ENCODE data around the gene WBP1L. TPM values are rescaled to one million over a fixed set of nuclear protein-coding genes. Genes with fewer than 3 reads are reported as not detected.
A peak's percentile ranks its signal among the peaks of the same experiment; 100 is the strongest.

WBP1L gene
- polyA plus RNA-seq, 3 donors from 2014 or later: 34.1 to 53.1 (median 35.2) TPM

GRCh38 chr10:102781090-102781920 is 37.6 kb downstream of the WBP1L start:
- DNase-seq: no peak
- H3K4me1 Mint-ChIP-seq: peaks cover 70 to 82% of the 10 kb centered on the region in 2 donors
- H3K36me3 Mint-ChIP-seq: peaks cover 0 to 9% (median 0%) of the 10 kb centered on the region in 3 donors

DNA sequence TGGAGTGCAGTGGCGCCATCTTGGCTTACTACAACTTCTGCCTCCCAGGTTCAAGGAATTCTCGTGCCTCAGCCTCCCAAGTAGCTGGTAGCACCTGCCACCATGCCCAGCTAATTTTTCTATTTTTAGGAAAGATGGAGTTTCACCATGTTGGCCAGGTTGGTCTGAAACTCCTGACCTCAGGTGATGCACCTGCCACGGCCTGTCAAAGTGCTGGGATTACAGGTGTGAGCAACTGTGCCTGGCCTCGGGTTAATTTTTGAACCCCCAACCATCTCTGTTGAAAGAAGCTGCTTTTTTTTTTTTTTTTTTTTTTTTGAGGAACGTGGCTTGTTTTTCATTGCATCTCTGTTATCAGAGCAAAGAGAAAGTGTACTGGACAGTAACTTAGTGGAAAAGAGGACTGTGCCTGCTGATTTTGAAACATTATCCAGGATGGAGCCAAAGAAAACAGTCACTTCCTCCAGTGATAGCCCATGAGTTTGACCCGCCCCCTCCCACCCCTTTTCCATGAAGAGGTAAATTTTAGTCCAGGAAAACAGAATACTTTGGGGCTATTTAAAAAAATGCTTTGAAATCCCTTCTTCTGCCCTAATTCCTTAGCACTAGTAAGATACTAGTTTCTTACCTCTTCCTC is 38.3 kb downstream of the WBP1L start:
- H3K36me3 Mint-ChIP-seq: peaks cover 0 to 9% (median 0%) of the 10 kb centered on the region in 3 donors
- no peak overlapping the region for H3K4me3 Mint-ChIP-seq
- peaks cover 0 to 2% (median 0%) of the 10 kb centered on the region in 3 donors for H3K27me3 Mint-ChIP-seq (ENCODE audit: low read depth in 3 of 3)
- H3K4me1 Mint-ChIP-seq: peaks cover 69 to 82% of the 10 kb centered on the region in 2 donors
- H3K9me3 Mint-ChIP-seq: no peaks in the 10 kb centered on the region
- H3K27ac Mint-ChIP-seq: peak overlapping the region in 2 of 6 donors; percentile 48 to 74
- DNase-seq: no peak

More at GRCh38 chr10:102781090-102781920, 37.6 kb downstream of the WBP1L start:
- Mint-ChIP-seq H3K27me3 (ENCODE audit: low read depth in 3 of 3) (peaks cover 0 to 2% (median 0%) of the 10 kb centered on the region in 3 donors), H3K4me3 (peak overlapping the region in 1 of 5 donors; percentile 24), H3K9me3 (no peaks in the 10 kb centered on the region), H3K27ac (peak overlapping the region in 5 of 6 donors; percentile 17 to 61 (median 39))

DNA sequence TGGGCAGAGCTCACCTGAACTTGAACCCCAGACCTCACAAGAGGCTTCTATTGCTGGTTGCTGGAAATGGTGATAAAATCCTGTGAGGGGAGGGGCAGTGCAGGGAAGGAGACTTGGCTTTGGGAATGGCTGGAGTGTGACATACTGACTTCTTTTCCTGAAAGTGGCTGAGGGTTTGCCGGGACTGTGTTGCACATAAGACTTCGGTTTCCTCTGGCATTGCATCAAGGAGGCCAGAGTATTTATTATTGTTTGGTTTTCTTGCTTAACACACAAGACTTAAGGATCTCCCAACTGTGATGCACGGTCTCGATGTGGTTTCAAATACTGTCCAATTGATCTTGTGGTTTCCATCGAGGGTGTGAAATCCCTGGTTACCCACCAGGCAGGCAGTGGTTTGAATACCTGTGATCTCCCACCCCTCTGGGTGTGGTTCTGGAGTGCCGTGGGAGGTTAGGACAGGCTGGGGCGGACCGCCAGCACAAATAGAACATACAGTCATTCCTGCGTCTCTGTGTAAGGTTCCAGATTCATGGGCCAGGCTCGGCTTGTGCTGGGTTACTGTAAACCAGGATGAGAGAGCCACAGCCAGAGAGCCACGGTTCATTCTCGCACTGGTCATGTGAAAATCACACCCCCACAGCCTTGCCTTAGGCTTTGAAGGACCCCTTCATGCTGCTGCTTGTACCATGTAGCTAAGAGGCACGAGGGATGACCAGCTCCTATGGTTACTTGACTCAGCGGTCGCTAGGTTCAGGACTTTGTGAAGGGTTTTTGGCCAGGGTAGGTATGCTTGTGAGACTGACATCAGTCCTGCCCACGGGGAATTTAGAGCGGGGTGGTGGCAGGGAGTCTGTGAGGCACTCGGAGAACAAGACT is 39.2 kb downstream of the WBP1L start:
- H3K27ac Mint-ChIP-seq: peak overlapping the region; percentile 48 to 75 (median 70)

DNA sequence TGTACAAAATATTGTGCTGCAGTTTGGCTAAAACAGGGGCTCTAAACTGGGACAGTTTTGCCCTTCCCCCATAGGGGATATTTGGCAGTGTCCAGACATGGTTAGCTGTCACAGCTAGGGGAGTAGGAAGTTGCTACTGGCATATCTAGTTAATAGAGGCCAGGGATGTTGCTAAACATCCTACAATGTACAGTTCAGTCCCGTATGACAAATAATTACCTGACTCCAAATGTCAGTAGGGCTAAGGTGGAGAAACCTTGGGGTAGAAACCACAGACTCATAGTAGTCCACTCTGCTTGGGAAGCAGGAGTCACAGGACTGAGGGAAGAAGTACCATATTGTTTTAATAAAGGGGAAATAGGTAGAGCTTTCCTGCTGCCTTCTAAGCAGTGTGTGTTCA is 39.8 kb downstream of the WBP1L start:
- Mint-ChIP-seq H3K9me3 (no peaks in the 10 kb centered on the region), H3K36me3 (peaks cover 0 to 9% (median 0%) of the 10 kb centered on the region in 3 donors), H3K27me3 (ENCODE audit: low read depth in 3 of 3) (peaks cover 0 to 2% (median 0%) of the 10 kb centered on the region in 3 donors), H3K27ac (peak overlapping the region; percentile 6 to 64 (median 52)), H3K4me1 (peaks cover 65 to 84% of the 10 kb centered on the region in 2 donors), H3K4me3 (peak overlapping the region in 1 of 5 donors; percentile 5)
- no peak for DNase-seq

More for the DNA sequence above, 39.2 kb downstream of the WBP1L start:
- H3K4me3 Mint-ChIP-seq: peak overlapping the region; percentile 7 to 53 (median 38)
- H3K4me1 Mint-ChIP-seq: peaks cover 68 to 86% of the 10 kb centered on the region in 2 donors
- H3K36me3 Mint-ChIP-seq: peaks cover 0 to 9% (median 0%) of the 10 kb centered on the region in 3 donors
- no peak for DNase-seq
- peaks cover 0 to 2% (median 0%) of the 10 kb centered on the region in 3 donors for H3K27me3 Mint-ChIP-seq (ENCODE audit: low read depth in 3 of 3)
- no peaks in the 10 kb centered on the region for H3K9me3 Mint-ChIP-seq

DNA sequence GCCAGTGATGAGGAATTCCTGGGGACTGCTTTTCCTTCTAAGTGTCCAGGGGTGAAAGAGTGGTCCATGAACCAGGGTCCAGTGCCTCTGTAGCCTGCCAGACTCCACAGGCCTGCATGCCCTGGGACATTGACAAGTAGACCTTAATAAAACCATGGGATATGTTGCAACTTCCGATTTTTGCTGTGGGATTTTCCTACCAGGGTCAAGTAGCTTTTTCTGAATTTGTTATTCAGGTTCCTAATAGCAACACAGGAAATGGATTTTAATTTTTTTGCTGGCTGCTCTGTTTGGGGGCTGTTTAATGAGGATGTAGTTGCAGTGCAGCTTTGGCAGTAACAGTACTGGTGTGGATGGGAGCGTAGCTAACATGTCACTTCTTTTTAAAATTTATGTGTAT is 42.1 kb downstream of the WBP1L start:
- Mint-ChIP-seq H3K27ac (peak overlapping the region; percentile 3 to 68 (median 48)), H3K9me3 (no peaks in the 10 kb centered on the region), H3K36me3 (peaks cover 4 to 7% (median 5%) of the 10 kb centered on the region in 3 donors), H3K4me1 (peaks cover 62 to 81% of the 10 kb centered on the region in 2 donors), H3K27me3 (ENCODE audit: low read depth in 3 of 3) (peaks cover 0 to 2% (median 0%) of the 10 kb centered on the region in 3 donors), H3K4me3 (no peak overlapping the region)
- DNase-seq: no peak

- no peak for DNase-seq
- peaks cover 49 to 76% of the 10 kb centered on the region in 2 donors for H3K4me1 Mint-ChIP-seq
- peaks cover 4 to 5% (median 4%) of the 10 kb centered on the region in 3 donors for H3K36me3 Mint-ChIP-seq
- peak overlapping the region in 5 of 6 donors; percentile 34 to 67 (median 41) for H3K27ac Mint-ChIP-seq
- peaks cover 0 to 2% (median 0%) of the 10 kb centered on the region in 3 donors for H3K27me3 Mint-ChIP-seq (ENCODE audit: low read depth in 3 of 3)
- no peak overlapping the region for H3K4me3 Mint-ChIP-seq
- no peaks in the 10 kb centered on the region for H3K9me3 Mint-ChIP-seq
These were observed 48.1 kb downstream of the WBP1L start for GRCh38 chr10:102791754-102792395.

DNA sequence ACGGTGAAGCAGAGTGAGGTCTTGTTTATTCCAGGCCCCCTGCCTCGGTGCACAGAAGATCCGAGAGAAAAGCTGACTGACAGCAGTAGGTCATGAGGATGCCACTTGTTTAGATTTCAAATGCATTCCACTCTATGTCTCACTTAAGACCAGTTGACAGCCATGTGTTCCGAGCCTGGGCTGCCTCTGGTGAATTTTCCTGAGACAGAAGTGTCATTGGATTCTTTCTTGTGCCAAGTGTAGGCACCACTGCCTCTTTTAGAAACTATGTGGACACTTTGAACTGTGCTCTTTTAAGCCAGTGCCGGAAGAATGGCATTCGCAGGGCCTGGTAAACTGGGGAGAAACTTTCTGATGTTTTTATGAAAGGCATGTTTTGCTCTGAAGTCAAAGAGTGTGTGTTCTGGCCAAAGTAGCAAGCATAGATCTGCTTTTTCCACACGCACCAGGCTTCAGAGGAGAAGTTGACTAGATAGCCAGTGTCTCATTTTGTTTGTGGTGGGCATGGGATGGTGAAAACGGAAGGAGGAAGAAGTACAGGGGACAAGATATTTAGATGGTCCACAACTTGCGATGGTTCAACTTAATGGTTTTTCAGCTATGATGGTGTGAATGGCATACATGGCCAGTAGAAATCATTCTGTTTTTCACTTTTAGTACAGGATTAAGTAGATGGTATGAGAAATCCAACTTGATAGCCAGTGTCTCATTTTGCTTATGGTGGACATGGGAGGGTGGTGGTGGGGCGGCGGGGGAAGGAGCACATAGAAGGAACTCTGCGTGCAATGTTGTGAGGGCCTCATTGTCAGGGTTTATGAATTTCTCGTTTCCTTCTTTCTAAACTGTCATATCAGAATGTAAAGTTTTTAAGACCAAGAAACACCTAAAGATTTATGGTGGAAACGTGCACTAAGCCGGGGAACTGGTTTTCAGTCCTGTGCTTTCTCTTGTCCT is 52.0 kb downstream of the WBP1L start:
- Mint-ChIP-seq H3K4me1 (peaks cover 51 to 75% of the 10 kb centered on the region in 2 donors), H3K27me3 (ENCODE audit: low read depth in 3 of 3) (peaks cover 0 to 2% (median 0%) of the 10 kb centered on the region in 3 donors), H3K36me3 (peaks cover 0 to 11% (median 0%) of the 10 kb centered on the region in 3 donors), H3K27ac (peak overlapping the region; percentile 80 to 93 (median 90)), H3K9me3 (no peaks in the 10 kb centered on the region), H3K4me3 (peak overlapping the region; percentile 69 to 86 (median 82))
- no peak for DNase-seq

DNA sequence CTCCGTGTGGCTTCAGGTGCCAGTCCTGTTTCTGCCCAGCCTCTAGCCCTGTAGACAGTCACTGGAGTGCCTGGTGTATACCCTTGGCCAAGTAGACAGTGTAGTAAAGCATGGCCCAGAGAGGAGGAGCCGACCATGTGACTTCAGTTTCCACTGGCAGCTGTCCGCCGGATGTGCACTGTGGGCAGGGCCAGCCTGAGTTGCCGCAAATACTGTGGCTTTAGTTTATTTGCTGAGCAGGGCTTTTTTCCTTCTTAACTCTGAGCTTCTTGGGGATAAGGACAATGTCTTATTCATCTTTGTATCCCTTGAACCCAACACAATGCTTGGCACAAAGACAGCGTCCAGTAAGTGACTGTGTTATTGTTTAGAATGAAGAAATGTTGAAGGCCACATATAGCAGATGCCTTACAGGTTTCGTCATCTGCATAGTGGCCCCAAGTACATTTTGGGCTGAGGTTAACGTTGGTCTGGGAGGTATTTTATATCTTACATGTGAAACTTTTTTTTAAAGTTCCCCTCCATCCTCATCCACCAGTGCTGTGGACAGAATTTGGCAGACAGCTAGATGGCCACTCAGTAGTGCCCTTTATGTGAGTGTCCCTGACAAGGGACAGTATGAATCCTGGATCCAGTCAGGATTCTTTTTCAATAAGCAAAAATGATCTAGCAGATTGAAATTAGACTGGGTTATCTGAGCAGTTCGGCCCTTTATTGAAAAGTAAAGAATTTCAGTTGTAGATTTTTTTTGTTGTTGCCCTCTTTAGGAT is 52.8 kb downstream of the WBP1L start:
- DNase-seq: peak; percentile 64 to 69 (median 65)
- H3K4me1 Mint-ChIP-seq: peaks cover 57 to 74% of the 10 kb centered on the region in 2 donors
- H3K27ac Mint-ChIP-seq: peak overlapping the region; percentile 80 to 93 (median 90)
- peaks cover 0 to 12% (median 0%) of the 10 kb centered on the region in 3 donors for H3K36me3 Mint-ChIP-seq
- H3K9me3 Mint-ChIP-seq: no peaks in the 10 kb centered on the region
- peaks cover 0 to 2% (median 0%) of the 10 kb centered on the region in 3 donors for H3K27me3 Mint-ChIP-seq (ENCODE audit: low read depth in 3 of 3)
- peak overlapping the region; percentile 69 to 86 (median 82) for H3K4me3 Mint-ChIP-seq

- H3K4me3 Mint-ChIP-seq: no peak overlapping the region
- peak overlapping the region in 4 of 6 donors; percentile 34 to 73 (median 60) for H3K27ac Mint-ChIP-seq
These were observed 56.1 kb downstream of the WBP1L start for GRCh38 chr10:102799691-102800471.

GRCh38 chr10:102800611-102801335 is 57.0 kb downstream of the WBP1L start:
- H3K27me3 Mint-ChIP-seq (ENCODE audit: low read depth in 3 of 3): peaks cover 0 to 3% (median 0%) of the 10 kb centered on the region in 3 donors
- H3K9me3 Mint-ChIP-seq: no peaks in the 10 kb centered on the region
- peaks cover 54 to 74% of the 10 kb centered on the region in 2 donors for H3K4me1 Mint-ChIP-seq
- no peak overlapping the region for H3K4me3 Mint-ChIP-seq
- peak overlapping the region in 5 of 6 donors; percentile 18 to 67 (median 60) for H3K27ac Mint-ChIP-seq
- peaks cover 9 to 24% (median 10%) of the 10 kb centered on the region in 3 donors for H3K36me3 Mint-ChIP-seq
- DNase-seq: no peak

More at GRCh38 chr10:102799691-102800471, 56.1 kb downstream of the WBP1L start:
- Mint-ChIP-seq H3K4me1 (peaks cover 63 to 83% of the 10 kb centered on the region in 2 donors), H3K36me3 (peaks cover 9 to 24% (median 10%) of the 10 kb centered on the region in 3 donors), H3K9me3 (no peaks in the 10 kb centered on the region), H3K27me3 (ENCODE audit: low read depth in 3 of 3) (peaks cover 0 to 3% (median 0%) of the 10 kb centered on the region in 3 donors)
- no peak for DNase-seq

Data from immature natural killer cell (primary cell).